GM12892 (cell line): Measurements from ENCODE around the gene KCNQ5.

ENCODE experiments used
- DNase-seq: peaks from one replicate; pipeline ENCODE4 v3.0.0; 2011; ENCODE audit not compliant: insufficient read length
- FAIRE-seq: peaks from 2 replicates; lab custom pipeline; 2011; peaks lifted over from hg19 to GRCh38; lab: Jason Lieb, UNC
- POLR2A ChIP-seq: IDR thresholded peaks from 2 replicates; pipeline ENCODE4 v1.6.1; 2011; ENCODE audit warnings: low read depth, low read length, control low read depth
- POLR2AphosphoS5 ChIP-seq: IDR thresholded peaks from 2 replicates; pipeline ENCODE4 v1.6.1; 2011; ENCODE audit warnings: low read depth, low read length, control low read depth
- TAF1 ChIP-seq: IDR thresholded peaks from 2 replicates; pipeline ENCODE4 v1.6.1; 2011; ENCODE audit warnings: low read depth, mild to moderate bottlenecking, control low read depth, low read length, borderline replicate concordance

The KCNQ5 gene

DNA sequence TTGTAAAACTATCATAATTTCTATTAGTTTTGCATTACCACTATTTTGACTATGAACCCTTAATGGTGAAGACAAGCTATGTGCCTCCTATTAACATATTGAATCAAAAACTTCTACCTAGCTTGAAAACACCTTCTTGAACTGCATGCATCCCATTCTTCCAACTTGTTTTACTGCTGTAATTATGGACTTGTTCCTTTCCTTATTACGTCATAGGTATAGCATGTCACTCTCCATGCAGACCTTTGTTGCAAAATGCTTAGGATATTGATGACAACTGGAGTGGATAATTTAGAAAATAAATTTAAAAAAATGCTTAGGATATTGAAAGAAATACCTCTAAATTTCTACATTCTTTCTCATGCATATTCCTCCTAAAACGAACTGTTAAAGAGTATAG lies 219.3 kb downstream of the KCNQ5 start:
- no peak for DNase-seq
- no peak for FAIRE-seq
- TF ChIP-seq POLR2AphosphoS5 (no peak), POLR2A (no peak), TAF1 (no peak)

DNA sequence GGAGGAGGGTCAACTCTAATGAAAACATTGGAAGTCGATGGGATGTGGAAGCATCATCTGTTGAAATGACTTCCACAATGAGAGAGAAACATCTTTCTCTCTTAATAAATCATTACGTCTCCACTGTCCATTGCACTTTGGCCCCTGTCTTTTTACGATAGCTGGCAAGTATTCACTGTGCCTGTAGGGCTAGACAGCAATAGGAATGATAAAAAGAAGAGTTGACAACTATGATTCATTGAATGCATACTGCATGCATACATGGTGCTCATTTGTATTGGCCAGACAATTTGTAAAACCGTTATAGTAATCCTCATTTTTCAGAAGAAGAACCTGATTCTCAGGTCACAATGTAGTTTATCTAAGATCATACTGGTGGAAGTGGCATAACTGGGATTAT lies 220.3 kb downstream of the KCNQ5 start:
- DNase-seq (no peak), FAIRE-seq (no peak)
- no peak for TF ChIP-seq POLR2A
- TF ChIP-seq POLR2AphosphoS5, result no peak
- TF ChIP-seq TAF1, result no peak

DNA sequence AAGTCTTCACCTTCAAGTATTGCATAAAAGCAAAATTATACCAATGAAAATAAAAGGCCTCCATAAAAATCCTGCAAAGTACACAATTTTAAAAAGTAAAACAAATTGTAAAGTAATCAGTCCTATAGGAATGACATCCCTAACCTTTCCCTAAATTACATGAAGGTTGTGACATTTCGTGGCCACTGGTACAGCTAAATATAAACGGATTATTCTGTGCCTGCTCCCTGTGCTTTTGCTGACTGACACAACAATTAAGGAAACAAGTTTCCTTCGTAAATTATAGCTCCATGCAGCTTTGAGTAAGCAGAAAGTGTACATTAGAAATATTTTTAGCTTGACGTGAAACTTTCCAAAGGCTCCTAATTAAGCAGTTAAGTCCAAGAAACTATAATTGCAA lies 222.8 kb downstream of the KCNQ5 start:
- TF ChIP-seq TAF1 (no peak), POLR2AphosphoS5 (no peak), POLR2A (no peak)
- no peak for FAIRE-seq

DNA sequence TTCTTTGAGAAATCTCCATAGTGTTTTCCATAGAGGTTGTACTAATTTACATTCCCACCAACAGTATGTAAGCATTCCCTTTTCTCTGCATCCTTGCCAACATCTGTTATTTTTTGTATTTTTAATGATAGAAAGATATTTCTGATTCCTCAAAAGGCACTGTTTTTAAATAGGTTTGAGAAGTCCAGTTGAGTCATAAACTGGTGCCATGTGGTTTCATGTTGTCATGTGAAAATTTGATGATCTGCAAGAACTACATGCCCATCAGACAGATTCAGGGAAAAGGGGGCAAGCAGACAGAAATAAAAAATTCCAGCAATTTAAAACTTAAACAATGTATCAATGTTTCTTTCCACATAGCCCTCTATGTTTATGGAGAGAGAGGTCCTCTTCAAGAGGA lies 227.5 kb downstream of the KCNQ5 start:
- TF ChIP-seq POLR2AphosphoS5 (no peak), TAF1 (no peak), POLR2A (no peak)
- no peak for FAIRE-seq
- no peak for DNase-seq

More for the DNA sequence above, 222.8 kb downstream of the KCNQ5 start:
- no peak for DNase-seq

DNA sequence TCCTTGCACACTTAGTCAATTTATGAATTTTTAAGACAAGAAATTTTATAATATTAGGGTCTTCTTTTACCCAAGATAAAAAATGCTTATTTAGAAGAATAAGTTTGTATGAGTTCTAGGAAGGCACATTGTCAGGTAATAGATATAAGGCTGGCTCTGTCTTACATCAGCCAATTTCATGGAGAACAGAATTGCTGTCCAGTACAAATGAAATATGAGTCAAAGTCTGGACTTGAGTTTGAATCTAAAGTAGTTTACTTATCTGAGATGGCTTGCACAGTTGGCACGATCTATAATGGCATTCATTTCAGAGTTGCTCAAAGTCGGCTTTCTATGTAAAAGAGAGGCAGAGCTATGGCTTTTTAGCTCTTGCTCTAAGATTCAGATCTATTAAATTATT lies 228.2 kb downstream of the KCNQ5 start:
- DNase-seq (no peak), FAIRE-seq (no peak)
- no peak for TF ChIP-seq POLR2A
- TF ChIP-seq TAF1, result no peak

DNA sequence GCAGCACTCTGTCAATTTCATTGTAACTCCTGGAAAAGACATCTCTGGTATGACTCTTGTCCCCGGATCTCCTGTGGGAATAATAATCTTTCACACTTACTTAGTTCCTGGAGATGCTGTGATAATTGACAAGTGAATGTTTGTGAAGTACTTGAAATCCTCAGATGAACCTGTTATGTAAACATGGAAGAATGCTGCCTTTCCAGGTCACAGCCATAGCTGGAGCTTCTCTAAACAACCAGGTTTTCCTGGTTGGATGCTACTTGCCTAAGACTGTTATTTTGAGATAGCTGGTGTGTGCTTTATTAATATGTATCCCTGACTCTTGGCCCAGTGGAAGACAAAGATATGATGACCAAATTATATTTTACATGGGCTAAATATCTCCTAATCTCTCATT lies 228.6 kb downstream of the KCNQ5 start:
- TF ChIP-seq POLR2AphosphoS5, result no peak
- TF ChIP-seq TAF1, result no peak
- no peak for TF ChIP-seq POLR2A
- DNase-seq, result no peak
- no peak for FAIRE-seq

DNA sequence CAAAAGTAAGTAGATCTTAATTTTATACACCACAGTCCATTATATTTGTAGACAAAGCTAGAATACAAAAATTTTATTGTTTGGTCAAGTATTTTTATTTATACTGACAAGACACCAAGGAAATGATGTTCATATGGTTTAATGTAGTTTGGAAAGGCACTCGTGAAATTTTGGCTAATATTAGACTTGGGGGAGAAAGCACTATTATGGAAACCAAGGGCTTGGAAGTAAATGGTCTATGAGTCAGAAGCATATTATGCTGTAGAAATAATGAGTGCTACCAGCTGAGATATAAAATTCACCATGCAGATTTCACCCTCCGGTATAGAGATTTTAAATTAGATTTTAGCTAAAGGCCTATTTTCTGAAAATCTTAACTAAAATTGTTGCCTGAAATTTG lies 233.6 kb downstream of the KCNQ5 start:
- FAIRE-seq (no peak), DNase-seq (no peak)

DNA sequence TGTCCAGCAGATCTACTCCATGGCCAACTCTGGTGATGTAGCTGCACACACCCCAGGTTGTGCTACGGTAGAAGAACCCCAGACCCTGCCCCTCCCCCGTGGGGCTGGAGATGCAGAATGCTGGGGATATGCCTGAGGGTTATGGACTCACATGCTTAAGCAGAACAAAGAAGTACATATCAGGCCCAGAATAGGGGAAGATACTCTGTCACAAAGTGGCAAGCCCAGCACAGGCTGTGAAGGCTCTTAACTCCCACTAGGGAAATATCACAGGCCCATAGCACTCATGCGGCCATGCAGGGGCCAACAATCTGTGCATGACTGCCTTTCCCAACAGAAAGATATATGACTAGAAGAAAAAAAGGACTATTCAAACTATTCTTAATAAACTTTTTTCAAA lies 234.9 kb downstream of the KCNQ5 start:
- TF ChIP-seq POLR2AphosphoS5 (no peak), POLR2A (no peak), TAF1 (no peak)
- FAIRE-seq, result no peak

More for the DNA sequence above, 233.6 kb downstream of the KCNQ5 start:
- TF ChIP-seq POLR2A, result no peak

DNA sequence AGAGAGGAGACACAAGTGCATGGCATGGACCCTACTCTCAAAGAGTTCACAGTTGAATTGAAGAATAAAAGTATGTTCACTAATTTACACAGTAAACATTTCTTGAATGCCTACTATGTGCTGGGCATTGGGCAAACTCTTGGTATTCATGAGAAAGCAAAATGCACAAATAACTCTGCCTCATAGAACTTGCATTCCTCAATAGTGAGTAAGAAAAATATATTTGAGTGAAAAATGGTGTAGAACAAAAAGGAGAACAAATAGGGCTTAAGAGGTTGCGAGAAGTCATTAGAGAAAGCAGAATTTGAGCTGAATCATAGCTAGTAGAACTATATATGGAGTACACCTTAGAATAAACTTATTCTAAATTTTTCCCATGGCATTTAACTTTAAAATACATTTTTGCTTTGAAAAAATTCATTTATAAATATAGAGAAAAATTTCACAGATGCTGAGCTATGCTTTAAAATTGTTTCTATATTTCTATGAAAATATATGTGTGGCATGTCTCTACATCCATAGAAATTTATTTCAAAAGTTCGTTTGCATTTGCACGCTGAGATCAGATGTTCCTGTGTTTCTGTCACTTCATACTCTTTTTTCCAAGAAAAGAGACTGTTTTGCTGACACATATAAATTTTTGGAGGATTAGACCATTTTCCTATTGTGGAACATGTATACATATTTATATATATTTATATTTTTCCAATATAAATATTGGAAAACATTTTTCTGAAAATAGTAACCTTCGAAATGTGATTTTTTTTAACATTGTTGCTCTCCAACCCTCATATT lies 236.1 kb downstream of the KCNQ5 start:
- no peak for DNase-seq
- FAIRE-seq, result no peak

More for the DNA sequence above, 234.9 kb downstream of the KCNQ5 start:
- DNase-seq, result no peak

DNA sequence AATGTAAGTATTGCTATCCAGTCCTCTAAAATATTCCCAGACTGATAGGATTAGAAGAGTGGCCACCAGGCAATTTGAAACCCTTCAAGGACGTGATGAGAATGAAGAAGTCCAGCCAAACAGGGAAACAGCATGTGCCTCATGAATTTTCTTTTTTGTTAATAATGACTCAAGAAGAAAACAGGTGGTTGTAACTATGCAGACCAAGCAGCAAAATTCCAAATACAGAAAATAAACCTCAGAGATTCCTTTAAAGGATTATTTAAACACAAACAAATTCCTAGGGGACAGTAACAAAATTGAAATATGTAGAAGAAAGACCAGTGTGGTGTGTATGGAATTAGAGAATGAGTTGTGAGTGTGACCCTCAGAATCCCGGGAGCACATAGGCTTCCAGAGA lies 239.2 kb downstream of the KCNQ5 start:
- DNase-seq, result no peak
- FAIRE-seq, result no peak
- no peak for TF ChIP-seq POLR2A
- no peak for TF ChIP-seq POLR2AphosphoS5
- TF ChIP-seq TAF1, result no peak

More for the DNA sequence above, 236.1 kb downstream of the KCNQ5 start:
- TF ChIP-seq TAF1, result no peak
- TF ChIP-seq POLR2A, result no peak
- no peak for TF ChIP-seq POLR2AphosphoS5

DNA sequence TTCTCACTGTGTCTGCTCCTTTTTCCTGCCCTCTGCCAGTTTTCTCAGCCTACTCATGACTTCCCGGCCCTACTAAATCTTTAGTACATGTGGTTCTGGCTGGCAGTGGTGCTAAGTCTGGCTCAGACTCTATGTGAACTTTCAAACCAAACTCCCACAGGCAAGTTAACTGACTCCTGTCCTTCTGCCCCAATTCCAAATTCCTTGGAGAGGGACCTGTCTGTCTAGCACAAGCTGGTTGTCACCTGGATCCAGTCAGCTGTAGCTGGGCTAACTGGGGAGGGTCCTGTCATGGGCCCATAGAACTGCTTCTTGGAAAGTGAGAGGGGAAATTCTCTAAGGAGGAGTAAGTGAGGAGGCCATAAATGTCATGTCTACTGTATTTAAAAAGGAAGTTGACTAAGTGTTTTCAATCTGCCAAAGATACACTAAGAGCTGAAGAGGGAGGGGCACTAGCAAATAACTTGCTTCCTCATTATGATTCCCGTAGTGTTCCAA lies 240.1 kb downstream of the KCNQ5 start:
- no peak for DNase-seq
- no peak for FAIRE-seq
- TF ChIP-seq POLR2A (no peak), POLR2AphosphoS5 (no peak)

DNA sequence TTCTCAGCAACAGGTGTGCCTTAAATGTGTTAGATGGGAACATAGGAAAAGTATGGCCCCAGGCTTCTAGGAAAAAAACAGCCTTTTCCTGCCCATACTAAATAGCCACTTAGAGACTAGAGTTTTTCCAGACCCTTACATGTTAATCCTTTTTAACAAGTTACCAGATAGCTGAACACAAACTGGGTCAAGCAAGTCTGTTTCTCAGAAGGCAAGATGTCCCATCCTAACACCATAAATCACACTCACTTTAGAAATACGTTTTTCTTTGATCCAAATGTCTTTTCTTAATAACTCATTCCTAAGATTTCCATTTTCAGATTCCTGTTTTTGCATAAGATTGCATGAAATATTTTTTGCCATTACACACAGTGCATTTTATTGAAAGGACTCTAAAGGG lies 241.3 kb downstream of the KCNQ5 start:
- TF ChIP-seq POLR2AphosphoS5 (no peak), TAF1 (no peak), POLR2A (no peak)
- FAIRE-seq (no peak), DNase-seq (no peak)
